CD4-positive, alpha-beta T cell treated with Interferon alpha-2 for 1 hour (primary cell): ENCODE results near the gene KCNIP3.
"Not testable (repeated sequence)": the region's sequence is repeated elsewhere in the genome, so short reads cannot be mapped to it uniquely, and the experiment has no call there.

Experiments
- DNase-seq, 2 donors: peaks; one replicate each; pipeline ENCODE4 v3.0.0-alpha.2; 2020 to 2022

The KCNIP3 gene

DNA sequence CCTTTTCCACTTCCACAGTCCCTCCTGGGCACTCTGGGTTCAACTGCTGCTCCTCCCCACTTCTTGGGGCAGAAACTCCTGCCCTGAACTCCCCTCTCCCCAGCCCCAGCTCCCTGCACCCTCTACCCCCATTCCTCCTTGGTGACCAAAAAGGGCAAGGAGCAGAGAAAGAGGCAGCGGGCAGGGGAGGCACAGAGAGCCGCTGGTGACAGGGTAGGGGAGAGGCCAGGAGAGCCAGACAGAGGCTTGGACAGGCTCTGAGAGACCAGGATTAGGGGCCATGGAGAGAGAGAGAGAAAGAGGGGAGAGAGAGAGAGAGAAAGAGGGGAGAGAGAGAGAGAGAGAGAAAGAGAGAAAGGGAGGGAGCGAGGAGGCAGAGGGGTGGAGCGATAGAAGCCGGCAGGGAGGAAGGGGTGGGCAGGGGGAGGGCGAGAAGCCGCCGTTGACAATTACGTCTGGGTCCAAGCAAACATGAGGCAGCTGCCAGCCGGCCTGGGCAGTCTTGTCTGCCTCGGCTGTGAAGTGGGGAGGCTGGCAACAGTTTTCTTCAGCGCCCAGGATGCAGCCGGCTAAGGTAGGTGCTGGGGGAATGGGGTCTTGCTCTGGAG, at the start of gene KCNIP3:
Gene KCNIP3 (plus strand): TSS at position 468 of the 608 bp plus-strand sequence. CDS start 92 bp downstream, at position 560.
- no peak for DNase-seq

- no peak for DNase-seq
Observed at GRCh38 chr2:95258271-95258670, 38.9 kb upstream of the KCNIP3 start.

DNA sequence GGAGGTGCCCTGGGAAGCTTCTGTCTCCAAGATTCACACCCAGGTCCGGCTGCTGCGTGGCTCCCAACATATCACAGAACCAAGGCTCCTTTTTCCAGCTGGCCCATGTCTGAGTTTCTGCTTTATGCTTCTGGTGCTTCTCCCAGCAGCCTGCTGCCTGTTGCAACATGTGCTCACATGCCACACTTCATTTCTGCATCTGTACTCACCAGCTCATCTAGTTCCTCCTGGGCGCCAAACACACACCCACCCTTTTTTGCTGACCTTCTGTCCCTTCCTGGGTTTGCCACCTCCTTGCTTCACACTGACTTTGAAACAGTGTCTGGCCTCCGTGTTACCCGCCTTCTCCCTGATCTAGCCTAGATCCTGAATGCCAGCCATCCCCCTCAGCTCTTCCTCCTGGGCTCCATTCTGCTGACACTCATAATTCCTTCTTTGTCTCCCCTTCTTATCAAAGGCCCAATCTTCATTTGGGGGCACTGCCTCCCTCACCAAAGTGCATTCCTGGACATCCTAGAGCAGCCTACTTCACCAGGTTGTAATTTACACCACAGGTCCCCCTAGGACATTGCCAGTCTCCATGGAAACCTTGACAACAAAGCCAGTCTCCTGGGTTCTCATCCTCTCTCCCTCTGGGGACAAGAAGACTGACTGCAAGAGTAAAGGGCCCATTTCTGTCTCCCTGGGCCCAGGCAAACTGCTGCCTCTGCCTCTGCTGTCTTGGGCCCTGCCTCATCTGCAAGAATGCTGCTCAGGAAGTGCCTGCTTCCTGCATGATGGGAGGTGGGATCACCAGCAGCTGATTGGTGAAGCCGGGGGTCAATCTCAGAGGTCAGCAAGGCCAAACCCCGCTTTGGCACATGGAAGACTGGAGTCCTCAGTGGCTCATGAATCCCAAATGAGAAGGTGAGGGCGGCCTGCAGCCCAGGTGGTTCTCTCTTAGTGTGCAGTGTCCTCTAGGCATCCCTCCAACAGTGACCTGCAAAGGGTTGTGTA, 36.8 kb upstream of the KCNIP3 start:
- DNase-seq: no peak

GRCh38 chr2:95261602-95262001, 35.5 kb upstream of the KCNIP3 start:
- no peak for DNase-seq

DNA sequence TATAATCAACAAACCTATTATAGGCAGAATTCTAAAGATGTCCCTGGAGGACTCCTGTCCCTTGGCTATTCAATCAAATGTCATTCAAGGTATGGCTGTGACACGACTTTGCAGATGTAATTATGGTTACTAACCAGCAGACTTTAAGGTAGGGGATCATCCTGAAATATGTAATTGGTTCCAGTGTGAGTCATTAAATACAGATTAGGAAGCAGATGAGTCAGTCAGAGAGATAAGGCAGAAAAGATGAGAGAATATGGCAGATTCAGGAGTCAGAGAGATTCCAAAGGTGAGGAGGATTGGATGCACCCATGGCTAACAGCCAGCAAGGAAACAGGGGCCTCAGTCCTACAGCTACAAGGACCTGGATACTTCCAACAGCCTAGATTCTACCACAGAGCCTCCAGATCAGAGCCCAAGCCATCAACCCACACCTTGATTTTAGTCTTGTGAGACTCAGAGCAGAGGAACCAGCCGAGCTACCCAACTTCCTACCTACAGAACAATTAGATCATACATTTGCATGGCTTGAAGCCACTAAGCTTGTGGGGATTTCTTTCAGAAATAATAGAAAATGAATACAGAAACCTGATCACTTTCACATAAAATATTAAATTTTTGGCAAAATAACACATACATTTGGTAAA, 34.1 kb upstream of the KCNIP3 start:
- DNase-seq: no peak

- DNase-seq: no peak
Observed at GRCh38 chr2:95264624-95265023, 32.5 kb upstream of the KCNIP3 start.

GRCh38 chr2:95265182-95265581, 32.0 kb upstream of the KCNIP3 start:
- no peak for DNase-seq

DNA sequence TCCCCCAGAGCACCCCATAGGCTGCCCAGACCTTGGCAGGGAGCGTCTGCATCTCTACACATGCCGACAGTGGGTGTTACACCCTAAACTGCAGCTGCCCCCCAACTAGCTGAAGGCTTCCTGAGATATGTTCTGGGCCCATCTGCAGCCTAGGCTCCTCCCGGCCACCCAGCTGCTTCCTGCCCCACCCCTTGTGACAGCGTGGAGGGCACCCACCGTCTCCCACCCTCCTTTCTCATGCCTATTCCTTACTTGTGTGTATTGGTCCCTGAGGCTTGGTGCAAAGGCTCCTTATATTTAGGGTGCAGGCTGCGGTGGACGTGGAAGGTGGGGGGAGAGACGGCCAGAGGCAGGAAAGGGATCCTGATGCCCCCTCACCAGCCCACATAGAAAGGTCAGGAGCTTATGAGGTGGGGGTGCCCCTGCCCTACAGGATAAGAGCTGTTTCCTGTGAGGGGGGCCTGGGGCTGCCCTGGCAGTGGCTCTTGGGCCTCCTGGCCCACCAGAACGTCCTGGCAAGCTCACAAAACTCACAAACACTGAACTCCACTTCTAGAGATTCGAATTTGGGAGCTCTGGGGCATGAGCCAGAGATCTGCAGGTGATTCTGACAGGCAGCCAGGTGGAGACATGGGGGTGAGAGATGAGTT, 30.2 kb upstream of the KCNIP3 start:
- DNase-seq: no peak

DNA sequence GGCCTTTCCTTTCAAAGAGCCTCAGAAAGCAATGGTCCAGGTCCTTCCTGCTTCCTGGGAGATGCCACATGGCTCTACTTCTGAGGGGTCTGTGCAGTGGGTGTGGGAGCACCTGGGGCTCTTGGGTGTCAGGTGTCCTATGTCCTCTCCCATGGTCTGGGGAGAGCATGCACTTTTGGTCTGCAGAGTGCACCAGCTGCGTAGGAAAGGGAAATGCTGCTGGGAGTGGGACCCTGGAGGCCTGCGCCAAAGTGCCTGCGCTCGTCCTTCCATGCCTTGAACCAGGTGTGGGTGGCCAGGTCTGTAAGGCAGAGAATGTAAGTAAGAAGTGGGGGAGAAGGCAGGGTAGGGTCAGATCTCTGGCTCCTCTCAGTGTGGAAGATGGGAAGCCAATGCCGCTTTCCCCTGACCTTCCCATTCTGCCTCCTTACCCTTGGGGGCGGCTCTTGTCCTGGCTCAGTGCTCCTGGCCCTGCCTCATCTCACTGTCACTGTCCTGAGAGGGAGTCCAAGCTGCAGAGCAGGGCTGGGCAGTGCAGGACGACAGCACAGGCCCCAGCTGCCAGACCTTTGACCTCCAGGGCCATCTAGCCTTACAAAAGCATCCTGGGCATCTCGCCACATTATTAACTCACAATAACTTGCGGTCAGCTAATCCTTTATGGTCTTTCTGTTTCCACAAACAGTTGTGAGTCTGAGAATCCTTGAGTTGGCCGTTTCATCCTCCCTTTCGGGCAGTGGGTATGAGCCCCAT, 29.5 kb upstream of the KCNIP3 start:
- DNase-seq: no peak

DNA sequence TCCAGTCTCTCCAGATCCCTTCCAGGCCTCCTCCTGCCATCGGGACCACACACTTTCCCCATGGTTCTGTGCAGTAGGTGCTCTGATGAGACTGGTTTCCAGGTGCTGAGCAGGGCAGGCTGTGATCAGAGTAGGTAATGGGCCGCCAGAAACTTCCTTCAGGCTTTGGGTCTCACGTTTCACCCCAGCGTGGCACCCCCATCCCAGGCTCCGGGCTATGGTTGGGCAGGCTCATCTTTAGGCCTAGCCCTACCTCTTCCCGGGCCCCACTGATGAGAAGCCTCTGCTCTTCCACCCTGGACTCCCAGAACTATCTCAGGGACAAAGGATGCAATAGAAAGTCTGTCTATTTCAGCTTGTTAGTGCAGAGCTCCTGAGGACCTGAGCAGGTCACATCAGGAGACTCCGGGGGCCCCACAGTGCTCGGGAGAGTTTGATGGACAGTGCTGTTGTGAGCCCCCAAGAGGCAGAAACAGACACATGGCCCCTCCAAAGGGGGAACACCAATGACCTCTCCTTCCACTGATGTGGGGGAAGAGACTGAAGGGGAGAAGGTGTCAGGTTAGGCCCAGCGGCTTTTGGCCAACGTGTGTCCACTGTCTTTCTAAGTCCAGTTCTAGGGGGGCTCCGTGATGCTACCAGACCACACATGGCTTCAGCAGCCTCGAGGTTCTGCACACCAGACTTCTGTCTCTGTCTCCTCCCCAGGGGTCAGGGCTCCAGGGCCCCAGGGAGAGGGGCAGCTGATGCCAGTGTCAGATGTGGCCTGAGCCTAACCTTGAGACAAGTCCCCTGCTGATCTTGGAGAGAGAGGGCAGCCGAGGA, 28.7 kb upstream of the KCNIP3 start:
- DNase-seq: no peak

GRCh38 chr2:95269036-95269680, 28.0 kb upstream of the KCNIP3 start:
- no peak for DNase-seq

- DNase-seq: not testable (repeated sequence)
Observed at GRCh38 chr2:95269745-95270144, 27.4 kb upstream of the KCNIP3 start.

DNA sequence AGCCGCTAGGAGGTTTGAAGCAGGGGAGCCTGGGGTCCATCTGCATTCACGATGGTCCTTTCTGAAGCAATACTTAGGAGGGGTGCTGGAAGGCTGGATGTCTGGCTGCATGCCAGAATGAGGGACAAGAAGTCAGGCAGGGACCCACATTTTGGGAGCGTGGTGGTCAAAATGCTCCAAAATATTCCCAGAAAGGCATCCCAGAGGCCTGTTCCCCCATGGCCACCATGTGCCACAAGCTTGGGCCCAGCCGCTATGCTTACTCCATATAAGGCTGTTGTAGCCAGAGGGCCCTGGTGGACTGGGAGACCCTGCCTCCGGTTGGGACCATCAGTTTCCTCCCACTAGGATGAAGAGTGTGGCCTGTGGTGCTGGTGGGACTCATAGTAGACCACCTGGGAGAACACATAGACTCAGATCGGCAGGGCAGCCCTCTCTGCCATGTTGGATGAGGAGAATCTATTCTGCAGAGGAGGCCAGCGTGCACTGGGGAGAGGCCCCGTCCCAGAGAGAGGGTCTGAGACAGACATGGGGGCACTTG, 26.5 kb upstream of the KCNIP3 start:
- DNase-seq: no peak

GRCh38 chr2:95271381-95271971, 25.7 kb upstream of the KCNIP3 start:
- no peak for DNase-seq

DNA sequence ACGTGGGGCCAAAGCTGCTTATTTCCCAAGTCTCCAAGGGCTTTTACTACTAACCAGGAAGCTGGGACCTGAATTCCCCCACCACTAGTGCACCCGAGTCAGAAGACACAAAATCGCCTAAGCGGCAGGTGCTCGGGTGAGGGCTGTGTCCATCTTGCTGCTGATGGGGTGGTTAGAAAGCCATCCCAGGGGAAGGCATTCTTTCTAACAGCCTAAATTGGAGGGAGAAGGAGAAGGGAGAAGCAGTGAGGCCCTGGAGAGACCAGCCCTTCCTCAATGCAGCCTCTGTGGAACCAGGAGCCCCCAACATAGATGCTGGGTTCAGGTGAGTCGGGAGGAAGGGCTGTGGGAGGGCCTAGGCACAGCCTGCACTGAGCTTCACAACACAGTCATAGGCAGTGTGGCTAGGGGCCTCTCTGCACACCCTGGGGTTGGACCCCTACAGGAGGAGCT, 24.8 kb upstream of the KCNIP3 start:
- DNase-seq: no peak

DNA sequence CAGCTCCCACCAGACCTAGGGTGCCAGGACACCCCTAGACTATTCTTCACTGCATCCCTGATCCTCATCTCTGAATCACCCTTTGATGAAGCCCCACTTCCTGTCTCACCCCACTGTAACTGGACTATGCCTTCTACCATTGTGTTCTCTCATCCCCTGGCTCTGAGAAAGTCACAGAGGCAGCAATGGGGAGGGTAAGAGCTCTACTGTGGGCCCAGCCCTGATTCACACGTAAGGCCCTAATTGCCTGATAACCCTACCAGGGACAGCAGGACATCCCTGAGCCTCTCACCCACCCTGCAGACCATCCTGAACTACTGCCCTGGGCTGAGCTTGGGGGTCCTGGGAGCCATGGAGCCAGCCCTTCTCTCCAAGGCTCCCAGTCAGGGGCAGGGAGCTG, 24.4 kb upstream of the KCNIP3 start:
- no peak for DNase-seq

- DNase-seq: no peak
Observed at GRCh38 chr2:95273566-95274290, 23.4 kb upstream of the KCNIP3 start.

- no peak for DNase-seq
Observed at GRCh38 chr2:95274291-95275150, 22.6 kb upstream of the KCNIP3 start, which contains the start of gene PROM2. TSS of gene PROM2 (plus strand) at chr2:95274449. CDS start at chr2:95274586, 137 bp downstream.
